Fibroblast of pulmonary artery (primary cell): ENCODE data around the gene SIMC1.

ENCODE experiments used
- DNase-seq: peaks from one replicate; pipeline ENCODE4 v3.0.0-alpha.2; 2010; ENCODE audit warnings: low read depth
- H3K4me3 ChIP-seq: replicated peaks from 2 replicates; pipeline ENCODE4 v1.5.1; 2011; ENCODE audit warnings: low read depth, mild to moderate bottlenecking, control low read depth, low read length, moderate library complexity
- TF ChIP-seq, protein P1 (sequence below): IDR thresholded peaks from 2 replicates; pipeline ENCODE4 v1.5.1; 2011; ENCODE audit warnings: mild to moderate bottlenecking, control low read depth, low read length, inconsistent platforms; ENCODE audit errors: missing control alignments

SIMC1 gene

GRCh38 chr5:176388003-176388443 lies 149.8 kb downstream of the SIMC1 start:
- no peak for DNase-seq
- TF ChIP-seq, protein P1, sequence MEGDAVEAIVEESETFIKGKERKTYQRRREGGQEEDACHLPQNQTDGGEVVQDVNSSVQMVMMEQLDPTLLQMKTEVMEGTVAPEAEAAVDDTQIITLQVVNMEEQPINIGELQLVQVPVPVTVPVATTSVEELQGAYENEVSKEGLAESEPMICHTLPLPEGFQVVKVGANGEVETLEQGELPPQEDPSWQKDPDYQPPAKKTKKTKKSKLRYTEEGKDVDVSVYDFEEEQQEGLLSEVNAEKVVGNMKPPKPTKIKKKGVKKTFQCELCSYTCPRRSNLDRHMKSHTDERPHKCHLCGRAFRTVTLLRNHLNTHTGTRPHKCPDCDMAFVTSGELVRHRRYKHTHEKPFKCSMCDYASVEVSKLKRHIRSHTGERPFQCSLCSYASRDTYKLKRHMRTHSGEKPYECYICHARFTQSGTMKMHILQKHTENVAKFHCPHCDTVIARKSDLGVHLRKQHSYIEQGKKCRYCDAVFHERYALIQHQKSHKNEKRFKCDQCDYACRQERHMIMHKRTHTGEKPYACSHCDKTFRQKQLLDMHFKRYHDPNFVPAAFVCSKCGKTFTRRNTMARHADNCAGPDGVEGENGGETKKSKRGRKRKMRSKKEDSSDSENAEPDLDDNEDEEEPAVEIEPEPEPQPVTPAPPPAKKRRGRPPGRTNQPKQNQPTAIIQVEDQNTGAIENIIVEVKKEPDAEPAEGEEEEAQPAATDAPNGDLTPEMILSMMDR, result no peak
- H3K4me3 ChIP-seq, result peak overlapping the region; percentile 84

DNA sequence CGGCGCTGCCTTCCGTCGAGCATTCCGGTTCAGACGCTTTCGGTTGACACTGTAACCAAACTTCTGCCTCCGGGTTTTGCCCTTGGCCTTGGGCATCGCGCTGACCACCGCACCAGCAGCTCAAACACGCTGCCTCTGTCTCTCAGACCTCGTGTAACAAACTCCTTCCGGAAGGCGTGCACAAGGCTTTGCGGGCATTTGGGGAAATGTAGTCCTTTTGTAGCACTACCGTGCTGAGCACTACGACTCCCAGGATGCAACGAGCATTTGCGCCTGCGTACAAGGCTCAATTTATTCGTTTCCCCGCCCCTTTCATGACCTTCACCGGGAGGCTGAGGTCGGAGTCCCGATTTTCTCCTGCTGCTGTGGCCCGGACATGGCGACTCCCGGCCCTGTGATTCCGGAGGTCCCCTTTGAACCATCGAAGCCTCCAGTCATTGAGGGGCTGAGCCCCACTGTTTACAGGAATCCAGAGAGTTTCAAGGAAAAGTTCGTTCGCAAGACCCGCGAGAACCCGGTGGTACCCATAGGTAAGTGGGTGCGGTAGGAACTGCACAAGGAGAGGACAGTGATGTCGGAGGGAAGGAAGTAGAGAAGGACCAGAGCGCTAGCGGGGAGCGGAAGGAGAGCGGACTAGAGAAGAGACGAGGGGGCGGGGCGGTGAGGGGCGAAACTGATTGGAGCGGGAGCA lies 150.4 kb downstream of the SIMC1 start, which contains the start of the genes HIGD2A and NOP16:
Gene HIGD2A (plus strand): TSS at position 308 of the 691 bp plus-strand sequence. CDS start 69 bp downstream, at position 377.
Gene NOP16 (minus strand): TSS at position 155 of the 691 bp plus-strand sequence. CDS start 59 bp downstream, at position 96.
- TF ChIP-seq, protein P1, result no peak
- DNase-seq, result peak; percentile 99
- peak within 1 kb of the TSS; percentile 84 for H3K4me3 ChIP-seq

GRCh38 chr5:176389135-176390123 lies 151.2 kb downstream of the SIMC1 start:
- H3K4me3 ChIP-seq, result peak overlapping the region; percentile 84
- no peak for DNase-seq
- TF ChIP-seq, protein P1, result no peak

GRCh38 chr5:176391479-176391878 lies 153.3 kb downstream of the SIMC1 start:
- DNase-seq, result no peak
- TF ChIP-seq, protein P1, result no peak
- H3K4me3 ChIP-seq, result no peak overlapping the region

GRCh38 chr5:176391999-176392398 lies 153.8 kb downstream of the SIMC1 start:
- H3K4me3 ChIP-seq, result no peak overlapping the region
- TF ChIP-seq, protein P1, result no peak
- no peak for DNase-seq

GRCh38 chr5:176392526-176392925 lies 154.3 kb downstream of the SIMC1 start:
- TF ChIP-seq, protein P1, result no peak
- DNase-seq, result no peak
- H3K4me3 ChIP-seq, result no peak overlapping the region
